OCI-LY7 (cell line): ENCODE measurements around the gene TBL1Y. TPM values are rescaled to one million over a fixed set of nuclear protein-coding genes. Genes with fewer than 3 reads are reported as not detected.

Source experiments
- BruUV-seq: library from RNA; stranded (reverse); fragments of 400-500 nt; replicated peaks from 2 replicates; lab custom pipeline; 2021; lab: Mats Ljungman, UMichigan
- CTCF ChIA-PET: fragments of 300-600 bp; sonication (Branson Sonifier 250); formaldehyde crosslinking; loops from one replicate; lab custom pipeline; 2022; ENCODE audit warnings: antibody characterized with exemption; ENCODE audit not compliant: unreplicated experiment; lab: Charles Lee
- POLR2A ChIA-PET: fragments of 300-600 bp; sonication (Branson Sonifier 250); formaldehyde crosslinking; loops from one replicate; lab custom pipeline; 2022; ENCODE audit warnings: antibody characterized with exemption; lab: Charles Lee
- DNase-seq: peaks from one replicate; pipeline ENCODE4 v3.0.0-alpha.2; 2015; ENCODE audit warnings: low spot score
- H2AFZ ChIP-seq: fragments of 200-600 bp; sonication (generic), shearing (Covaris generic); 2 replicates; pipeline ENCODE4 v1.6.1; 2014; ENCODE audit warnings: mild to moderate bottlenecking, antibody characterized with exemption, low read length, moderate library complexity
- H3K27ac ChIP-seq: fragments of 200-600 bp; sonication (generic); 2 replicates; pipeline ENCODE4 v1.5.1; 2014; ENCODE audit warnings: mixed run types, low read depth, mild to moderate bottlenecking, moderate library complexity, low read length, inconsistent platforms; ENCODE audit not compliant: poor library complexity, severe bottlenecking
- H3K36me3 ChIP-seq: fragments of 200-600 bp; sonication (generic); 2 replicates; pipeline ENCODE4 v1.6.1; 2014; ENCODE audit warnings: mild to moderate bottlenecking, antibody characterized with exemption, low read length, moderate library complexity, mixed read lengths; ENCODE audit not compliant: insufficient read depth
- H3K4me1 ChIP-seq: fragments of 200-600 bp; sonication (generic); 2 replicates; pipeline ENCODE4 v1.5.1; 2014; ENCODE audit warnings: mild to moderate bottlenecking, low read length; ENCODE audit not compliant: insufficient read depth, poor library complexity, severe bottlenecking
- H3K4me2 ChIP-seq: fragments of 200-600 bp; sonication (generic); 2 replicates; pipeline ENCODE4 v1.6.1; 2014; ENCODE audit warnings: mild to moderate bottlenecking, low read length
- H3K4me3 ChIP-seq: fragments of 200-600 bp; sonication (generic); 2 replicates; pipeline ENCODE4 v1.5.1; 2014; ENCODE audit warnings: mild to moderate bottlenecking, low read depth, low read length; ENCODE audit not compliant: poor library complexity, severe bottlenecking
- H3K79me2 ChIP-seq: fragments of 200-600 bp; sonication (generic); 2 replicates; pipeline ENCODE4 v1.6.1; 2016; ENCODE audit warnings: low read depth, mild to moderate bottlenecking, low read length, moderate library complexity, mixed read lengths; ENCODE audit not compliant: insufficient read depth
- H3K9me2 ChIP-seq: fragments of 200-600 bp; sonication (generic); 2 replicates; pipeline ENCODE4 v1.6.1; 2016; ENCODE audit warnings: mild to moderate bottlenecking, low read length, mixed read lengths; ENCODE audit not compliant: insufficient read depth
- H3K9me3 ChIP-seq: fragments of 200-600 bp; sonication (generic); 2 replicates; pipeline ENCODE4 v1.6.1; 2014; ENCODE audit warnings: mild to moderate bottlenecking, mixed run types, low read length, mixed read lengths
- H4K20me1 ChIP-seq: fragments of 200-600 bp; sonication (generic); 2 replicates; pipeline ENCODE4 v1.6.1; 2014; ENCODE audit warnings: mild to moderate bottlenecking, antibody characterized with exemption, low read length, moderate library complexity, mixed read lengths; ENCODE audit not compliant: insufficient read depth
- EZH2phosphoT487 ChIP-seq: fragments of 200-600 bp; sonication (generic); IDR thresholded peaks from 2 replicates; pipeline ENCODE4 v1.6.1; 2018; ENCODE audit warnings: low read depth, borderline replicate concordance, mild to moderate bottlenecking, mixed run types, antibody characterized with exemption, low read length, moderate library complexity, mixed read lengths
- intact Hi-C: fragments of 100-400 bp; cut with micrococcal nuclease; formaldehyde crosslinking; loops from one replicate; pipeline ENCODE4 v1.10.0; 2022; ENCODE audit not compliant: unreplicated experiment
- total RNA-seq, 2 experiments: library from RNA; depleted of rRNA in 1 of 2; stranded (reverse); fragments of >200 nt in 1 of 2; shearing (Covaris generic) in 1 of 2; gene quantifications; 2 replicates each; pipeline ENCODE4 v1.2.3, GENCODE V29; 2014 to 2022
- TF ChIP-seq, protein P1 (sequence below): fragments of 200-600 bp; sonication (generic); conservative IDR thresholded peaks from 2 replicates; pipeline ENCODE4 v1.5.1; 2014; ENCODE audit warnings: mild to moderate bottlenecking, antibody characterized with exemption, low read length, moderate library complexity, mixed read lengths

TBL1Y gene
- total RNA-seq, 2 experiments from 2014 or later = 16.3 to 20.3 TPM

- Histone ChIP-seq H4K20me1 (no peaks in the 10 kb centered on the region), H3K79me2 (no peaks in the 10 kb centered on the region), H3K36me3 (peaks cover 19% of the 10 kb centered on the region), H2AFZ (no peak overlapping the region), H3K4me3 (no peak overlapping the region), H3K4me1 (peaks cover 16% of the 10 kb centered on the region), H3K9me2 (no peaks in the 10 kb centered on the region), H3K4me2 (no peak overlapping the region), H3K9me3 (no peaks in the 10 kb centered on the region), H3K27ac (no peak overlapping the region)
- TF ChIP-seq, protein P1, sequence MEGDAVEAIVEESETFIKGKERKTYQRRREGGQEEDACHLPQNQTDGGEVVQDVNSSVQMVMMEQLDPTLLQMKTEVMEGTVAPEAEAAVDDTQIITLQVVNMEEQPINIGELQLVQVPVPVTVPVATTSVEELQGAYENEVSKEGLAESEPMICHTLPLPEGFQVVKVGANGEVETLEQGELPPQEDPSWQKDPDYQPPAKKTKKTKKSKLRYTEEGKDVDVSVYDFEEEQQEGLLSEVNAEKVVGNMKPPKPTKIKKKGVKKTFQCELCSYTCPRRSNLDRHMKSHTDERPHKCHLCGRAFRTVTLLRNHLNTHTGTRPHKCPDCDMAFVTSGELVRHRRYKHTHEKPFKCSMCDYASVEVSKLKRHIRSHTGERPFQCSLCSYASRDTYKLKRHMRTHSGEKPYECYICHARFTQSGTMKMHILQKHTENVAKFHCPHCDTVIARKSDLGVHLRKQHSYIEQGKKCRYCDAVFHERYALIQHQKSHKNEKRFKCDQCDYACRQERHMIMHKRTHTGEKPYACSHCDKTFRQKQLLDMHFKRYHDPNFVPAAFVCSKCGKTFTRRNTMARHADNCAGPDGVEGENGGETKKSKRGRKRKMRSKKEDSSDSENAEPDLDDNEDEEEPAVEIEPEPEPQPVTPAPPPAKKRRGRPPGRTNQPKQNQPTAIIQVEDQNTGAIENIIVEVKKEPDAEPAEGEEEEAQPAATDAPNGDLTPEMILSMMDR = no peak
- TF ChIP-seq EZH2phosphoT487 = no peak
- intact Hi-C loops = no loop called here
- ChIA-PET POLR2A (interaction anchor here (0.6 to 1.2 kb wide), 3 partner anchors 9 to 57 kb away, joined by 3 to 5 read pairs (median 4); no protein-coding TSS in a partner anchor), CTCF (no interaction called here)
- BruUV-seq = no TSS peak
- no peak for DNase-seq
Observed at GRCh38 chrY:7002581-7002980, 92.1 kb downstream of the TBL1Y start.

- peaks cover 4% of the 10 kb centered on the region; the same call in 1 of the 2 replicates for H3K36me3 ChIP-seq
- DNase-seq = no peak
- no peak overlapping the region for H3K4me2 ChIP-seq
- H4K20me1 ChIP-seq = no peaks in the 10 kb centered on the region
- H3K27ac ChIP-seq = no peak overlapping the region
- intact Hi-C loops = no loop called here
- H3K9me3 ChIP-seq = no peaks in the 10 kb centered on the region
- no peaks in the 10 kb centered on the region for H3K79me2 ChIP-seq
- CTCF ChIA-PET = no interaction called here
- no TSS peak for BruUV-seq
- no peak overlapping the region for H3K4me3 ChIP-seq
- no peaks in the 10 kb centered on the region for H3K9me2 ChIP-seq
- POLR2A ChIA-PET = no interaction called here
- no peak overlapping the region for H2AFZ ChIP-seq
- no peaks in the 10 kb centered on the region for H3K4me1 ChIP-seq
- no peak for TF ChIP-seq EZH2phosphoT487
- TF ChIP-seq, protein P1 = no peak
Observed at GRCh38 chrY:7007911-7008310, 97.4 kb downstream of the TBL1Y start.

GRCh38 chrY:7008578-7009355 is 98.3 kb downstream of the TBL1Y start:
- TF ChIP-seq, protein P1 = no peak
- TF ChIP-seq EZH2phosphoT487 = no peak
- Histone ChIP-seq H3K27ac (no peak overlapping the region), H3K4me2 (no peak overlapping the region), H3K9me2 (no peaks in the 10 kb centered on the region), H3K4me3 (no peak overlapping the region), H3K4me1 (no peaks in the 10 kb centered on the region), H3K79me2 (no peaks in the 10 kb centered on the region), H3K9me3 (no peaks in the 10 kb centered on the region), H2AFZ (no peak overlapping the region), H3K36me3 (peaks cover 4% of the 10 kb centered on the region; the same call in 1 of the 2 replicates), H4K20me1 (no peaks in the 10 kb centered on the region)
- intact Hi-C loops = no loop called here
- ChIA-PET POLR2A (no interaction called here), CTCF (no interaction called here)
- BruUV-seq = no TSS peak
- no peak for DNase-seq
